Measurements from ENCODE around the gene FAM13A. TPM values are rescaled to one million over a fixed set of nuclear protein-coding genes. Genes with fewer than 3 reads are reported as not detected.

Gene FAM13A
- total and polyA plus RNA-seq, 2 of the 13 experiments (the other 11 are each of a cell fraction or from before 2014, with no cell fraction given): 1.2 to 36.2 TPM

DNA sequence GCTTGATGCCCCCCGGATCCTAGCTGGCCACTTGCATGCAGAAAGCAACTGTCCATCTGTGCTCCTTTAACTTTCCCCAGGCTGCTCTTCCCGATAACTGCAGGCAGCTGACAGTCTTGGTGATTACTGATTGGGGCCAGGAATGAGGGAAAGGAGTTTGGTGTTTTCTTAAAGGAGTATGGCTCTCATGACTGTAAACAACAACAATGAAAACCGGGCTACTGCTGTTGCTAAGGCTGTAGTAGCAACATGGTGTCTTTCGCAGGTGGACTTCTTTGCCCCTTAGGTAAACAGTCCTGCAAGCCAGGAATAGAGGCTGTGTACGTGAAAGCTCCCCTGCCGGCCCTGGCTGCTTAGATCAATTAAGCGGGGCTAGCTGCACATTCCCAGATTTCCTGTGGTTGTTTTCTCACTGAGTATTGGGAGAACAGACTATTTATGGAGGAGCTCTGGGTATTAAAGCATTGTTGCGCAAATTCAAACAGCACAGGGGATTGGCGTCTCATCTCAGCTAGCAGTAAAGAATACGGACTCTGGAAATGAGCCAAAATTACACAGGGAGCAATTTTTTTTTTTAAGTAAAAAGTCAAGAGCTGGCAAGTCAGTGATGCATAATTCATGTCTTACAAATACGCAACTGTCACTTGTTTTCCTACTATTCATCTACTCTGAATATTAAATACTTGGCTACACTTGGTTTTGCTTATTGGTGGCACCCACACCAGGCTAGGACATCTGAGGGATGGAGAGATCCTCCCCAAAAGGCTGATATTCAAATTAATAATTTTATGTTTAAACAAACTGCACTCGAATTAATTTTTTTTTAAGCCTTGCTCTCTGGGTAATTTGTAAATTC is 297.7 kb downstream of the FAM13A start (continued):
- TF ChIP-seq, protein P1, sequence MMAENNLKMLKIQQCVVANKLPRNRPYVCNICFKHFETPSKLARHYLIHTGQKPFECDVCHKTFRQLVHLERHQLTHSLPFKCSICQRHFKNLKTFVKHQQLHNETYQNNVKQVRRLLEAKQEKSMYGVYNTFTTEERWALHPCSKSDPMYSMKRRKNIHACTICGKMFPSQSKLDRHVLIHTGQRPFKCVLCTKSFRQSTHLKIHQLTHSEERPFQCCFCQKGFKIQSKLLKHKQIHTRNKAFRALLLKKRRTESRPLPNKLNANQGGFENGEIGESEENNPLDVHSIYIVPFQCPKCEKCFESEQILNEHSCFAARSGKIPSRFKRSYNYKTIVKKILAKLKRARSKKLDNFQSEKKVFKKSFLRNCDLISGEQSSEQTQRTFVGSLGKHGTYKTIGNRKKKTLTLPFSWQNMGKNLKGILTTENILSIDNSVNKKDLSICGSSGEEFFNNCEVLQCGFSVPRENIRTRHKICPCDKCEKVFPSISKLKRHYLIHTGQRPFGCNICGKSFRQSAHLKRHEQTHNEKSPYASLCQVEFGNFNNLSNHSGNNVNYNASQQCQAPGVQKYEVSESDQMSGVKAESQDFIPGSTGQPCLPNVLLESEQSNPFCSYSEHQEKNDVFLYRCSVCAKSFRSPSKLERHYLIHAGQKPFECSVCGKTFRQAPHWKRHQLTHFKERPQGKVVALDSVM (CRISPR knock-in tag; IDR thresholded peaks at IDR 0.05): no peak
- TF ChIP-seq, protein P2, sequence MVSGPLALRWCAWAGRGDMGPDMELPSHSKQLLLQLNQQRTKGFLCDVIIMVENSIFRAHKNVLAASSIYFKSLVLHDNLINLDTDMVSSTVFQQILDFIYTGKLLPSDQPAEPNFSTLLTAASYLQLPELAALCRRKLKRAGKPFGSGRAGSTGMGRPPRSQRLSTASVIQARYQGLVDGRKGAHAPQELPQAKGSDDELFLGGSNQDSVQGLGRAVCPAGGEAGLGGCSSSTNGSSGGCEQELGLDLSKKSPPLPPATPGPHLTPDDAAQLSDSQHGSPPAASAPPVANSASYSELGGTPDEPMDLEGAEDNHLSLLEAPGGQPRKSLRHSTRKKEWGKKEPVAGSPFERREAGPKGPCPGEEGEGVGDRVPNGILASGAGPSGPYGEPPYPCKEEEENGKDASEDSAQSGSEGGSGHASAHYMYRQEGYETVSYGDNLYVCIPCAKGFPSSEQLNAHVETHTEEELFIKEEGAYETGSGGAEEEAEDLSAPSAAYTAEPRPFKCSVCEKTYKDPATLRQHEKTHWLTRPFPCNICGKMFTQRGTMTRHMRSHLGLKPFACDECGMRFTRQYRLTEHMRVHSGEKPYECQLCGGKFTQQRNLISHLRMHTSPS (CRISPR knock-in tag; IDR thresholded peaks at IDR 0.05; ENCODE audit: low read depth): no peak
- no peak; the same call in 1 of the 2 replicates for TF ChIP-seq RARA (CRISPR knock-in tag; IDR thresholded peaks at IDR 0.05)
- TF ChIP-seq, protein P3, sequence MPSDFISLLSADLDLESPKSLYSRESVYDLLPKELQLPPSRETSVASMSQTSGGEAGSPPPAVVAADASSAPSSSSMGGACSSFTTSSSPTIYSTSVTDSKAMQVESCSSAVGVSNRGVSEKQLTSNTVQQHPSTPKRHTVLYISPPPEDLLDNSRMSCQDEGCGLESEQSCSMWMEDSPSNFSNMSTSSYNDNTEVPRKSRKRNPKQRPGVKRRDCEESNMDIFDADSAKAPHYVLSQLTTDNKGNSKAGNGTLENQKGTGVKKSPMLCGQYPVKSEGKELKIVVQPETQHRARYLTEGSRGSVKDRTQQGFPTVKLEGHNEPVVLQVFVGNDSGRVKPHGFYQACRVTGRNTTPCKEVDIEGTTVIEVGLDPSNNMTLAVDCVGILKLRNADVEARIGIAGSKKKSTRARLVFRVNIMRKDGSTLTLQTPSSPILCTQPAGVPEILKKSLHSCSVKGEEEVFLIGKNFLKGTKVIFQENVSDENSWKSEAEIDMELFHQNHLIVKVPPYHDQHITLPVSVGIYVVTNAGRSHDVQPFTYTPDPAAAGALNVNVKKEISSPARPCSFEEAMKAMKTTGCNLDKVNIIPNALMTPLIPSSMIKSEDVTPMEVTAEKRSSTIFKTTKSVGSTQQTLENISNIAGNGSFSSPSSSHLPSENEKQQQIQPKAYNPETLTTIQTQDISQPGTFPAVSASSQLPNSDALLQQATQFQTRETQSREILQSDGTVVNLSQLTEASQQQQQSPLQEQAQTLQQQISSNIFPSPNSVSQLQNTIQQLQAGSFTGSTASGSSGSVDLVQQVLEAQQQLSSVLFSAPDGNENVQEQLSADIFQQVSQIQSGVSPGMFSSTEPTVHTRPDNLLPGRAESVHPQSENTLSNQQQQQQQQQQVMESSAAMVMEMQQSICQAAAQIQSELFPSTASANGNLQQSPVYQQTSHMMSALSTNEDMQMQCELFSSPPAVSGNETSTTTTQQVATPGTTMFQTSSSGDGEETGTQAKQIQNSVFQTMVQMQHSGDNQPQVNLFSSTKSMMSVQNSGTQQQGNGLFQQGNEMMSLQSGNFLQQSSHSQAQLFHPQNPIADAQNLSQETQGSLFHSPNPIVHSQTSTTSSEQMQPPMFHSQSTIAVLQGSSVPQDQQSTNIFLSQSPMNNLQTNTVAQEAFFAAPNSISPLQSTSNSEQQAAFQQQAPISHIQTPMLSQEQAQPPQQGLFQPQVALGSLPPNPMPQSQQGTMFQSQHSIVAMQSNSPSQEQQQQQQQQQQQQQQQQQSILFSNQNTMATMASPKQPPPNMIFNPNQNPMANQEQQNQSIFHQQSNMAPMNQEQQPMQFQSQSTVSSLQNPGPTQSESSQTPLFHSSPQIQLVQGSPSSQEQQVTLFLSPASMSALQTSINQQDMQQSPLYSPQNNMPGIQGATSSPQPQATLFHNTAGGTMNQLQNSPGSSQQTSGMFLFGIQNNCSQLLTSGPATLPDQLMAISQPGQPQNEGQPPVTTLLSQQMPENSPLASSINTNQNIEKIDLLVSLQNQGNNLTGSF (CRISPR knock-in tag; IDR thresholded peaks at IDR 0.05): no peak
- no peak for TF ChIP-seq ERF (CRISPR knock-in tag; IDR thresholded peaks at IDR 0.05)
- no peak for TF ChIP-seq ZNF136 (CRISPR knock-in tag; IDR thresholded peaks at IDR 0.05; ENCODE audit: low read depth)
- TF ChIP-seq ZNF558 (CRISPR knock-in tag; IDR thresholded peaks at IDR 0.05; ENCODE audit: borderline replicate concordance): no peak
- TF ChIP-seq TCF7 (IDR thresholded peaks at IDR 0.05; ENCODE audit: low read depth): no peak
- TF ChIP-seq, protein P4, sequence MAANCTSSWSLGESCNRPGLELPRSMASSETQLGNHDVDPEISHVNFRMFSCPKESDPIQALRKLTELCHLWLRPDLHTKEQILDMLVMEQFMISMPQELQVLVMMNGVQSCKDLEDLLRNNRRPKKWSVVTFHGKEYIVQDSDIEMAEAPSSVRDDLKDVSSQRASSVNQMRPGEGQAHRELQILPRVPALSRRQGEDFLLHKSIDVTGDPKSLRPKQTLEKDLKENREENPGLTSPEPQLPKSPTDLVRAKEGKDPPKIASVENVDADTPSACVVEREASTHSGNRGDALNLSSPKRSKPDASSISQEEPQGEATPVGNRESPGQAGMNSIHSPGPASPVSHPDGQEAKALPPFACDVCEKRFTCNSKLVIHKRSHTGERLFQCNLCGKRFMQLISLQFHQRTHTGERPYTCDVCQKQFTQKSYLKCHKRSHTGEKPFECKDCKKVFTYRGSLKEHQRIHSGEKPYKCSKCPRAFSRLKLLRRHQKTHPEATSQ (CRISPR knock-in tag; IDR thresholded peaks at IDR 0.05; ENCODE audit: borderline replicate concordance): no peak
- TF ChIP-seq, protein P5, sequence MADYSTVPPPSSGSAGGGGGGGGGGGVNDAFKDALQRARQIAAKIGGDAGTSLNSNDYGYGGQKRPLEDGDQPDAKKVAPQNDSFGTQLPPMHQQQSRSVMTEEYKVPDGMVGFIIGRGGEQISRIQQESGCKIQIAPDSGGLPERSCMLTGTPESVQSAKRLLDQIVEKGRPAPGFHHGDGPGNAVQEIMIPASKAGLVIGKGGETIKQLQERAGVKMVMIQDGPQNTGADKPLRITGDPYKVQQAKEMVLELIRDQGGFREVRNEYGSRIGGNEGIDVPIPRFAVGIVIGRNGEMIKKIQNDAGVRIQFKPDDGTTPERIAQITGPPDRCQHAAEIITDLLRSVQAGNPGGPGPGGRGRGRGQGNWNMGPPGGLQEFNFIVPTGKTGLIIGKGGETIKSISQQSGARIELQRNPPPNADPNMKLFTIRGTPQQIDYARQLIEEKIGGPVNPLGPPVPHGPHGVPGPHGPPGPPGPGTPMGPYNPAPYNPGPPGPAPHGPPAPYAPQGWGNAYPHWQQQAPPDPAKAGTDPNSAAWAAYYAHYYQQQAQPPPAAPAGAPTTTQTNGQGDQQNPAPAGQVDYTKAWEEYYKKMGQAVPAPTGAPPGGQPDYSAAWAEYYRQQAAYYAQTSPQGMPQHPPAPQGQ (CRISPR knock-in tag; IDR thresholded peaks at IDR 0.05; ENCODE audit: borderline replicate concordance): no peak
- TF ChIP-seq SOX13 (IDR thresholded peaks at IDR 0.05): no peak
- peak in 1 of 2 experiments; percentile 32; a peak in 1 of 4 replicates for TF ChIP-seq SOX13 (CRISPR knock-in tag; conservative IDR thresholded peaks at IDR 0.05 in 1 of 2, IDR thresholded peaks at IDR 0.05 in 1 of 2)
- TF ChIP-seq SMAD9 (CRISPR knock-in tag; IDR thresholded peaks at IDR 0.05): no peak
